ENCODE data around the gene RPGRIP1L.

The RPGRIP1L gene

GRCh38 chr16:53600616-53601015 is 103.0 kb downstream of the RPGRIP1L start:
- no peak for DNase-seq (ENCODE audit: low read depth)

GRCh38 chr16:53600126-53600525 is 103.5 kb downstream of the RPGRIP1L start:
- no peak for DNase-seq (ENCODE audit: low read depth)

- no peak for DNase-seq (ENCODE audit: low read depth)
Observed at GRCh38 chr16:53599548-53599947, 104.1 kb downstream of the RPGRIP1L start.

- no peak for DNase-seq (ENCODE audit: low read depth)
Observed at GRCh38 chr16:53598511-53599275, 105.0 kb downstream of the RPGRIP1L start.

- no peak for DNase-seq (ENCODE audit: low read depth)
Observed at GRCh38 chr16:53597776-53598175, 105.9 kb downstream of the RPGRIP1L start.

- DNase-seq (ENCODE audit: low read depth), result no peak
Observed at GRCh38 chr16:53588081-53588648, 115.5 kb downstream of the RPGRIP1L start.

- DNase-seq (ENCODE audit: low read depth), result no peak
Observed at GRCh38 chr16:53583401-53583800, 120.3 kb downstream of the RPGRIP1L start.

GRCh38 chr16:53581784-53582183 is 121.9 kb downstream of the RPGRIP1L start:
- no peak for DNase-seq (ENCODE audit: low read depth)

- DNase-seq (ENCODE audit: low read depth), result no peak
Observed at GRCh38 chr16:53580038-53580802, 123.4 kb downstream of the RPGRIP1L start.

- no peak for DNase-seq (ENCODE audit: low read depth)
Observed at GRCh38 chr16:53576904-53577303, 126.8 kb downstream of the RPGRIP1L start.

- DNase-seq (ENCODE audit: low read depth), result no peak
Observed at GRCh38 chr16:53576210-53576609, 127.4 kb downstream of the RPGRIP1L start.

GRCh38 chr16:53571763-53572162 is 131.9 kb downstream of the RPGRIP1L start:
- no peak for DNase-seq (ENCODE audit: low read depth)

GRCh38 chr16:53566552-53567245 is 137.0 kb downstream of the RPGRIP1L start:
- no peak for DNase-seq (ENCODE audit: low read depth)

GRCh38 chr16:53565296-53565863 is 138.3 kb downstream of the RPGRIP1L start:
- DNase-seq (ENCODE audit: low read depth), result no peak

- no peak for DNase-seq (ENCODE audit: low read depth)
Observed at GRCh38 chr16:53563426-53563825, 140.2 kb downstream of the RPGRIP1L start.

GRCh38 chr16:53561101-53561888 is 142.4 kb downstream of the RPGRIP1L start:
- DNase-seq (ENCODE audit: low read depth), result no peak

- DNase-seq (ENCODE audit: low read depth), result no peak
Observed at GRCh38 chr16:53559270-53559951, 144.2 kb downstream of the RPGRIP1L start.

GRCh38 chr16:53558710-53559109 is 144.9 kb downstream of the RPGRIP1L start:
- no peak for DNase-seq (ENCODE audit: low read depth)

GRCh38 chr16:53556521-53556920 is 147.1 kb downstream of the RPGRIP1L start:
- no peak for DNase-seq (ENCODE audit: low read depth)

- DNase-seq (ENCODE audit: low read depth), result peak; percentile 76
Observed at GRCh38 chr16:53549970-53550690, 153.5 kb downstream of the RPGRIP1L start.

Measured in stromal cell of bone marrow (primary cell).